Stimulated activated CD4-positive, alpha-beta T cell treated with anti-CD3 and anti-CD28 coated beads, Interleukin-4, amount 100 ng/mL, for 24 hours (primary cell): ENCODE data around the gene NSMCE1.
"Not testable (repeated sequence)": the region's sequence is repeated elsewhere in the genome, so short reads cannot be mapped to it uniquely, and the experiment has no call there.

Source experiments
- DNase-seq: peaks from one replicate; pipeline ENCODE4 v3.0.0-alpha.2; 2020

NSMCE1 gene

DNA sequence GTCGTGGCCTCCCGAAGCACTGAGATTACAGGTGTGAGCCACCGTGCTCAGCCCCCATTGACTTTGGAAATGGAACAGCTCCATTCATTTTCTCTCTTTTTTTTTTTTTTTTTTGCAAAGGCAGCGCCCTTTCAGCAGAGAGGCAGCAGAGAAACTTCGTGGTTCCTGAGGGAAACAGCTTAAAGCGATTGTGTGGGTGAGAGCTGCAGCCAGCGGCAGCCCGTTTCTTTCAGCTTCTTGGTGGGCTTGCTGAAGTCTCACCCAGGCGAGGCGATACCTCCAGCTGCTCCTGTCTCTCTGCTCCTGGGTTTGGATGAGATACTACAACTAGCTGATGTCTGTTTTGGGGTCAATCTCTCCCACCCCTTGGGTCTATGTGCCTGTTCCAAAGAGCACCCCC is 57.5 kb downstream of the NSMCE1 start:
- DNase-seq, result no peak

DNA sequence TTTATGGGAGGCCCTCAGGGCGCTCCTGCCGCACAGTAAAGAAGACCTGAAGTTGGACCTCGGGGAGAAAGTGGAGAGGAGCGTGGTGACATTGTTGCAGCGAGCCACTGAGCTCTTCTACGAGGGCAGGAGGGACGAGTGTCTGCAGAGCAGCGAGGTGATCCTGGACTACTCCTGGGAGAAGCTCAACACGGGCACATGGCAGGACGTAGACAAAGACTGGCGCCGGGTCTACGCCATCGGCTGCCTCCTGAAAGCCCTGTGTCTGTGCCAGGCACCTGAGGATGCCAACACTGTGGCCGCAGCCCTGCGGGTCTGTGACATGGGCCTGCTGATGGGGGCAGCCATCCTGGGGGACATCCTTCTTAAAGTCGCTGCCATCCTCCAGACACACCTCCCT is 58.4 kb downstream of the NSMCE1 start:
- no peak for DNase-seq

DNA sequence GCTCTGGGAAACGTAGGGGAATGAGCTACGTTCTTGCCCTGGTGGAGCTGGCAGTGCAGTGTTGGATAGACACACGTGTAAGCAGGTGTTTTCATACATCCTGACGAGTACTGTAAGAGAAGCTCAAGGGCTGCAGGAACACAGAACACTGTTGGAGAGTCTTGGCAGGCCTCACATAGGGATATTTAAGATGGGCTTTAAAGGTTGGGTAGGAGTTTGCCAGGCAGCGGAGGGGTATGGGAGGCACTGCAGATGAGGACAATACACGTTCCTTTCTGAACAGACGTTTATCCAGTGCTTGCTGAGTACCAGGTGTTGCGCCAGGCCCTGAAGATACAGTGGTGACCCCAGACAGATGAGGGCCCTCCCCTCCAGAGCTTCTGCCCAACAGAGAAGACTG is 59.0 kb downstream of the NSMCE1 start:
- DNase-seq, result no peak

DNA sequence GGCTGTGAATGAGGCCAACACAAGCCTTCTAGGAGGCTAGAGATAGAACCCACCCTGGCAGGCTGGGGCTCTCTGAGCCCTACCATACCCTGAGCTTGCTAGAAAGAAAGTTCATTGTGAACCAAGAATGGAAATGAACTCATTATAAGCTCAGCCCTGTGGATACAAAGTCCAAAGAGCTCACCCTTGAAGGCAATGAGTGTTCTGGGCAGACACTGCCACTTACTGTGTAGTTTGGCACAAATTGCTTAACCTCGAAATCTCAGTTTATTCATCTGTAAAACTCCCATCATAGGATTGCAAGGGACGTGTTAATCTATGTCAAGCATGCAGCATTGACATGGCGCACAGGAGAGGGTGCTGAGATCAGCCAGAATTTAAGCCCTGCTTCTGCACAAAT is 59.8 kb downstream of the NSMCE1 start:
- no peak for DNase-seq

DNA sequence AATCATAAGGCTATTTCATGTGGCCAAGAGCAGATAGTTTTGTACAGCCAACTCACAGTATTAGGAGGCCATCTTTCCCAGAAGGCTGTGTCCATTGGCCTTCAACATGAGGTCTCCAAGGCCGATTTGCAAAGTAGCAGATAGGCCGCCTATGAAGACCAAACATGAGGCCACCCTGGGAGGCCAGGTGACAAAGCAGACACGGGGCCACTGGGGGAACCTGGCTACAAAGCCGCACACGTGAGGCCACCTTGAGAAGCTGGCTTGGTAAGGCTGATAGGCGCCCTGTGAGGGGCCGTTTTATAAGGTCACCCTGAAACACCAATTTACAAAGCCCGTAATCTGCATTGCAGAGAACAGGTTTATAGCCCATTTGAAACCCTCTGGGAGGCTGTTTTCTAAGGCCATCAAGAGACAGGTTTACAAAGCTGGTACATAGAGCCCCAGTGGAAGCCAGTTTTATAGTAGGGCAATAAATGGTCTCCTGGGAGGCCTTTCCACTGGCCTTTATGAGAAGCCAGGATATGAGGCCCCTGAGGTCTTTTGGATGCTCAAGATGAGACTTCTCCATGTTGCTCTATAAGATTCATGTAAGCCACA is 60.4 kb downstream of the NSMCE1 start:
- DNase-seq, result no peak

DNA sequence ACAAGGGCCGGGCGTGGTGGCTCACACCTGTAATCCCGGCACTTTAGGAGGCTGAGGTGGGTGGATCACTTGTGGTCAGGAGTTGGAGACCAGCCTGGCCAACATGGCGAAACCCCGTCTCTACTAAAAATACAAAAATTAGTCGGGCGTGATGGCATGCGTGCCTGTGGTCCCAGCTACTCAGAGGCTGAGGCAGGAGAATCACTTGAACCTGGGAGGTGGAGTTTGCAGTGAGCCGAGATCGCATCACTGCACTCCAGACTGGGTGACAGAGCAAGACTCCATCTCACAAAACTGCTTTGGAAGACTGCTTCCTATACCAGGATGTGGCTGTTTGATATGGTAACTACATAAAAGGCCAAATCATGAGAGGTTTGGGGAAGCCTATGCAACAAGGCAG is 61.5 kb downstream of the NSMCE1 start:
- not testable (repeated sequence) for DNase-seq

DNA sequence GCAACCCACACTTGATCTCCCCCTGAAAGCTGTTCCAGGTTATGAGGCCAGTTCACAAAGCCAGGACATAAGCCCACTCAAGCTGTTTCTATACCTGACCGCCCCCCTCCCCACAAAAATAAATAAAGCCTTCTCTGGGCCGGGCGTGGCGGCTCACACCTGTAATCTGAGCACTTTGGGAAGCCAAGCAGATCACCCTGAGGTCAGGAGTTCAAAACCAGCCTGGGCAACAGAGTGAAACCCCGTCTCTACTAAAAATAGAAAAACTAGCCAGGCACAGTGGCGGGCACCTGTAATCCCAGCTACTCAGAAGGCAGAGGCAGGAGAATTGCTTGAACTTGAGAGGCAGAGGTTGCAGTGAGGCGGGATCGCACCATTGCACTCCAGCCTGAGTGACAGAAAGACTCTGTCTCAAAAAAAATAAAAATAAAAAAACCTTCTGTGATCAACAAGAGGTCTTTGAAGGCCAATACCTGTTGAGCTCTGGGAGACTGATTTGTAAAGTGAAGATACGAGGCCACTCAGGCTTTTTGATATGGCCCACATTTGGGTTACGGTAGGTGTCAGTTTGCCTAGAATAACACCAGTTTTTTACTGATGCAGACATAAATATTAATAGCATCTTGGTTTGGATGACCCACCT is 63.0 kb downstream of the NSMCE1 start:
- no peak for DNase-seq

DNA sequence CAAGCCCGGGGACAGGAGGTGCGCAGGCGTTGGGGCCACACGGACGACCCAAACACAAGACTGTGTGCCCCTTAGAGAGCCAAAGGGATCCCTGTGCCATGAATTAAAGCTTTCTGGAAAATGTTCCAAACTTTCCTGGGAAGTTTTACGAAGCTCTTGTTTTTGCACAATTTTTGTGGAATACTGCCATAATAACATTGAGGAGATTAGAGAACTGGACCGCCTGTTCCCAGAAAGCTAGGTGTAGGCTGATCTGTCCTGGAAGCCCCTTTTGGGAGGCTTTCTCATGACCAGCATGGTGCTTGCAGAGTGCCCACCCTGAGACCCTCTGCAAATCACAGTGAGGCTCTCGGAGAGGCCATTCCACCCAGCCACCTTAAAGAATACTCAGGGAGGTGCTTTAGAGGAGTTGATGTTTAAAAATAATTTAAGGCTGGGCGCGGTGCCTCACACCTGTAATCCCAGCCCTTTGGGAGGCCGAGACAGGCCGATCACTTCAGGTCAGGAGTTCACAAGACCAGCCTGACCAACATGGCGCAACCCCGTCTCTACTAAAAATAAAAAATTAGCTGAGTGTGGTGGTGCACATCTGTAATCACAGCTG is 64.2 kb downstream of the NSMCE1 start:
- no peak for DNase-seq

DNA sequence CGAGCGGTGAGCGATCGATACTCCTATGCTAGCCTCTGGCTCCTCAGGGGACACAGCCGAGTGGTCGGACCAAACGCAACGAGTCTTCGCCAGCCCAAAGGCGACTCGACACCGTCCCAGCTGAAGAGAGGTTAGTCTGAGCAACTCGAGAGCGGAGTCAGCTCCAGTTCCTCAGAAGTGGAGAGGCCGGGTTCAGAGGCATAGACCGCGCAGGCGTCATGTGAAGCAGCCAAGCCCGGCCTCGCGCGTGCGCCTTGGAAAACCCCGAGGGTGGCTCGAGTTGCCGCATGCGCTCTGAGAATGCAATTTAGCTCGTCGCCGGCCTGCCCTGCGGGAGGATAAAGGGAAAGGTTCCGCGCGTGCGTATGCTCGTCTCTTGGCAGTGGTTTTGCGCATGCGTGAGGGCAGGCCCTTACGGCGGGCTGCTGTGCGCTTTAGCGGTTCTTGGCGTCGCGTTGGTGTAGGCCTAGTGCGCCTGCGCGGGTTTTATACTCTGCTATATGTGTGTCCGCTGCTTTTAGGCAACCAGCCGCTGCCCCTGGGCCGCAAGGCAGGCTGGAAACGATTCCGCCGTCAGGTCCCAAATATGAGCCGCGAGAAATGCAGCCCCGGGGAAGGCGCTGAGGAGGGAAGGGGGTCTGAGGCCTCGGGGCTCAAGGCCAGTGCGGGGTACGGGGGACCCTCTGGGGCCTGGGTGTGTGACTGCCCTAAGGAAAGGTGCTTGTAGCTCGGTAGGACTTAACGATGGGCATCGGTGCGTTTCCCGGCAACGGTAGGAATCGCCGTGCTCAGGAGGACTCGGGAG is 64.9 kb downstream of the NSMCE1 start, which contains the start of gene KDM8:
Gene KDM8, plus strand, starts transcription at position 20 of the 805 bp plus-strand sequence. CDS start 6,598 bp downstream, outside the sequence.
- peak; percentile 100 for DNase-seq

DNA sequence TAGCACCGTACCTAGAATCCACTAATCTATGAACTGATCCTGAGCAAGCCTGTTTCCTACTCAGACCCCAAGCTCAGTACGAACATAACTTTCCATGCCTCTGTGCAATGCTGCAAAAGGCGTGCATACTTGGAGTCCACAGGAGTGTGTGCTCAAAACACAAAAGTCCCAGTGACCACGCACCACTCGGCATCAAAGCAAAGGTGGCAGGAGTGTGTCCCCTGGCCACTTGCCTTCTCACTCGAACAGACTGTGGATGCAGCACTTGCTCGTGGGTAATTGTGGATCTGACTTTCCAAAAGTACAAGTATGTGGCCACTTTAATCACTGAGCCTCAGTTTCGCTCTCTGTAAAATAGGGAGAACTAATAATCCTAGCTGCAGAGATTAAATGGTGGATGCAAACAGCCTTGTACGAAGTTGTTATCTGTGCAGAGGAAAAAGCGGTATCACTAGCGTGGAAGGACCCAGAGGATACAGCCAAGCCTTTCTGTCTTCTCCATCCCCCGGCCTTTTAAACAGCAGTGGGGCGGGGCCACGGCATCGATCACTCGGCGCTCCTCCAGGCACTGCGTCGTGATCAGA is 65.6 kb downstream of the NSMCE1 start:
- DNase-seq, result peak; percentile 91

DNA sequence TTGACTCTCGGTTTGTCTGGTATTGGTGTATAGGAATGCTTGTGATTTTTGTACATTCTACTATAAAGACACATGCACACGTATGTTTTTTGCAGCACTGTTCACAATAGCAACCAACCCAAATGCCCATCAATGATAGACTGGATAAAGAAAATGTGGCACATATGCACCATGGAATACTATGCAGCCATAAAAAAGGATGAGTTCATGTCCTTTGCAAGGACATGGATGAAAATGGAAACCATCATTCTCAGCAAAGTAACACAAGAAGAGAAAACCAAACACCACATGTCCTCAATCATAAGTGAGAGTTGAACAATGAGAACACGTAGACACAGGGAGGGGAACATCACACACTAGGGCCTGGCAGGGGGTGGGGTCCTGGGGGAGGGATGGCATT is 67.7 kb downstream of the NSMCE1 start:
- not testable (repeated sequence) for DNase-seq

DNA sequence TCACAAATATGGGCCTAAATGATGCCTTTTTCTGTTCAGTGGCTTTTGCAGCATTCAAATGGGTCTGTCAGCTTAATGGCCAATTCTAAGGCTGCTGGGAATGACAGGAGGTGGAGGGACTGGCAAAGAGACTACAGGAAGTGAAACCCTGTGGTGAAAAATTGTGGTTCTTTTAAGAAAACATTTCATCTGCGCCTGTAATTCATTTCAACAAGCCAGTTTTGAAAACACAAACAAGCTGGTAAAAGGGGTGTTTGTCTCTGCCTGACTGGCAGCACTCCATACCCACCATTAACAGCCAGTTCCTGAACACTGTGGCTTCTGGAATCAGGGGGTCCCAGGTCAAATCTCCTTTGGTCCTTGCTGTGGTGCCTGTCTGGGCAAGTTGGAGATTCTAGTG is 68.8 kb downstream of the NSMCE1 start:
- DNase-seq, result peak; percentile 35

DNA sequence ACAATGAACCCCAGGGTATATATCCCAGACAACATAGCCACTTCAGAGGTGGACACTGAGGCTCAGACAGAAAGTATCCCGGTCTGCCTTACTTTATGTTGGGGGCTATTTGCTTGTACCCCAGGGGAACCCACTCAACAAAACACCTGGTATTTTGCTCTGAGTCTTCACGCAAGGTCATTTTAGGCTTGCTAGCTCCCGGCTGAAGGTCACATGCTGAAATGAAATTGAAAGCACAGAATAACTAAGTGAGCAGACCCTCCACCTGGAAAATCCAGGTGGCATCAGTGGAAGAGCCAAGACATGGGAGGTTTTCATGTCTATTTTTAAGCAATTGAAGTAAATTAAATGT is 69.4 kb downstream of the NSMCE1 start:
- no peak for DNase-seq

DNA sequence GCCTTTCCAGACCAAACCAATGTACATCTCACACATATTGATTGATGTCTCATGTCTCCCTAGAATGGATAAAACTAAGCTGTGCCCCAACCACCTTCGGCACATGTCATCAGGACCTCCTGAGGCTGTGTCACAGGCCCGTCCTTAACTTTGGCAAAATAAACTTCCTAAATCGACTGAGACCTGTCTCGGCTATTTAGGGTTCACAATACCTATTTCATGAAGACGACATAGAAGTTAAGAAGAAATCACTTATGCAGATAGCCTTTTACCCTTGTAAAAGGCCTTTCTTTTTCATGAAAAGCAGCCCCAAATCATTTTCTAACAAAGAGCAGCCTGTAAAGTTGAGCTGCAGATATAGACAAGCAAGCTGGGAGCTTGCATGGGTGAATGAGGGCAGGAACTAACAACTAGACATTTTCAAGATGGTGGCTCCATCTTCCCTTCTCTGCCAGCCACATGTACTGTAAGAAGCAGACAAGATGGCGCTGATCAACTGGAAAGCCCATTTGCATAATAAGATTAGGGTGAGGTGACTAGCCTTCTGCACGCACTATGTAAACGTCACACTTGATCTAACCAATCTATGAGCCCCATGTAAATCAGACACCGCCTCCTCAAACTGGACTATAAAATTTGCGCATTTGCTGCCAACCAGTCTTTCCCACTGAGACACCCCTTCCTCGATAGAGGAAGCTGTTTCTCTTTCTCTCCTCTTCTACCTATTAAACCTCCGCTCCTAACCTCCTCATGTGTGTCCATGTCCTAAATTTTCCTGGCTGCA is 69.9 kb downstream of the NSMCE1 start:
- DNase-seq, result no peak

DNA sequence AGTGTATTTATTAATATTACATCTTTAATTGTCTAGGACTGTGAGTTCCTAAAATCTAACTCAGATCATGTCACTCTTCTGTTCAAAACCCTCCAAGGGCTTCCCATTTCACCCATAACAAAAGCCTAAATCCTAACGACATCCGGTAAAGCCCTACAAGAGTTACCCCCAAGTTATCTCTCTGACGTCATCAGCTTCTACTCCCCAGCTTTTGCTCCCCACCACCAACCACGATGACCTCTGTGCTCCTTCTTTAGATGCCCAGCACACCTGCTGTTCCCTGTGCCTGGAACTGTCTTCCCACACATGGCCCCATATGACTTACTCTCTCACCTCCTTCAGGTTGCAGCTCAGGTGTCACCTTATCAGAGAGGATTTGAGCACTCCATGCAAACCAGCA is 71.6 kb downstream of the NSMCE1 start:
- no peak for DNase-seq

DNA sequence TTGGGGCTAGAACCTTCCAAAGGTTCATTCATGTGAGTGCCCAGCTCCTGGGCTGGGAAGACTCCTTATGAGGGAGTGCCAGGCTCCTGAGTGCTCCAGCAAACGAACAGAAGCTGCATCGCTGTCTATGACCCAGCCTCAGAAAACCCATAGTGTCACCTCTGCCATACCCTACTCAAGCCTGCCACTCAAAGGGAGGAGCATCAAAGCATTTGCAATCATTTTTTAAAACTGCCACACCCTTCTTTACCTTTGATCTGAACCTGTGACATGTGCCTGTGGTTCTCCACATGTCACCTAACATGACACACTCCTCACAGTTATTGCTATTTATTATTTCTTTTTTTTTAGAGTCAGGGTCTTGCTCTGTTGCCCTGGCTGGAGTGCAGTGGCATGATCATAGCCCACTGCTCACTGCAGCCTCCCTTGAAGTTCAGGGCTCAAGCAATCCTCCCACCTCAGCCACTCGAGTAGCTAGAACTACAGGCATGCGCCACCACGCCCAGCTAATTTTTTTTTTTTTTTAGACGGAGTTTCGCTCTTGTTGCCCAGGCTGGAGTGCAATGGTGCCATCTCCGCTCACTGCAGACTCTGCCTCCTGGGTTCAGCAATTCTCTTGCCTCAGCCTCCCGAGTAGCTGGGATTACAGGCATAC is 72.5 kb downstream of the NSMCE1 start:
- peak; percentile 25 for DNase-seq

DNA sequence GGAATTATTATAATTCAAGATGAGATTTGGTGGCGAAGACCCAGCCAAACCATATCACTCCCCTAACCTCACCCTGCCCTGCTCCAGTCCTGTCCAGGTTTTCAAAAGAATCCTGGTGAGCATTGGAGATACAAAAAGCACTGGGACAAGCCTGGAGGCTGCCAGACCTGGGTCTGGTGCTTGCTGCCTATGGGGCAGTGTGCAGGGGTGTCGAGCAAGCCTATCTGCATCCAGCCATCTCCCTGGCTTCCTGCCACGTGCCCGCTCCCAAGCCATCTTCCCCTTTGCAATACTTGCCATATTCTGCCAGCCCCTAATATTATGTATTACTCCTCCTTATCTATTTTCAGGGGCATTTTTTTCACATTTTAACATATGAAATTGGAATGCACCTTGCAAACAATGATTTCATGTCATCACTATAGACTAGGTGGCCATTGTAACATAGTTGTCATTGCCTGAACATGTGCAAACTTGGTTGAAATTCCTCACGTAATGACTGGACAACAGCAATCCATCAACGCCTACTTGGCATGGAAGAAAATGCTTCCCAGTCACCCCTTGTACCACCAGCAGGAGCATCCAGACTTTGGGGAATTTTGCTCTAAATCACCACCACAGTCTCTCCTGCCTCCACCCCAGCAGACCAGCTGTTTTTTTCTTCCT is 73.4 kb downstream of the NSMCE1 start:
- DNase-seq, result no peak

DNA sequence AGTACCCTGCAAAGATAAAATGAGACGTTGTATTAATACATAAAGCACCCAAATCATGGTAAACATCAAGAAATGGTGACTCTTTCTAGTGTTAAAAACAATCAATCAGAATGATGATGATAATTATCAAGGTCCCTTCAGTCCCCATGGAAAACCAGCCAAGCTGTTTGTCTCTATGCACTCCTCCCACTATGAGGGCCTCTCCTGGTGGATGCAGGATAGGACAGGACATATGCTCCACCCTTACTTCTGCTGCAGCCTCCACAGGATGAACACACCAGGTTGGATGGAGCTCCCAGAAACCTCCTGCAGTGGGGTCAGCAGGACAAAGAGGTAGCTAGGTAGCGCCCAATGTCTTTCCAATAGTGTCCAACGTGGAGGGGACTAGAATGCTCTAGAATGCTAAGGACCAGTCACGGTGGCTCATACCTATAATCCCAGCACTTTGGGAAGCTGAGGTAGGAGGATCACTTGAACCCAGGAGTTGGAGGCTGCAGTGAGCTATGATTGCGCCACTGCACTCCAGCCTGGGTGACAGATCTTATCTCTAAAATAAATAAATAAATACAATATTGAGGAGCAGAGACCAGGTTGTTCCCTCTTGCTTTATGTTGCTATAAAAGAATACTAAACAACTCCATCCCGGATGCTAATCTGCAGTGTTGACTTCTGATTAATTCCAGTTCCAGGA is 75.1 kb downstream of the NSMCE1 start:
- no peak for DNase-seq

DNA sequence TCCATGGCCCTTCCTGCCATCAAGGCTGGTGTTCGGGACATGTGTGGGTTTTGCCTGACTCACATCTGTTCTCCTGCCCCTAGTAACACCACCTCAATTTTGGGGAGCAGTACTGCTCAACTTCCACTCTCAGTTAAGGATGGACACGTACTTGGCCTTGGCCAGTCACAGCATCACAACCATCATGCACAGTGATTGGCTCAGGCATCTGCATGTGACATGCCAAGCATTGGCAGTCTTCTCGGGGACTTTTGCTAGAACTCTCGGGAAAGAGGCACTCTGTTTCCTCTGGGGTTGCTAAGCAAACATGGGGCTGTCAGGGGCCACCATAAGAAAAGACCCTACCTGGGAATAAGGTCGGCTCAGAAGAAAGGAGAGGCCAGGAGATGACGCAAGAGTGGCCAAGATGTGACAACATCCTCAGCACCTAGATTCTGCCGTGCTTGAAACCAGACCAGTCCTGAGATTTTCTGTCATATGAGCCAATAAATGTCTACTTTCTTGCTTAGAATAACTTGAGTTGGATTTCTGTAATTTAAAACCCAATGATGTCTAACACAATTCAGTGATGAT is 77.1 kb downstream of the NSMCE1 start:
- DNase-seq, result no peak

DNA sequence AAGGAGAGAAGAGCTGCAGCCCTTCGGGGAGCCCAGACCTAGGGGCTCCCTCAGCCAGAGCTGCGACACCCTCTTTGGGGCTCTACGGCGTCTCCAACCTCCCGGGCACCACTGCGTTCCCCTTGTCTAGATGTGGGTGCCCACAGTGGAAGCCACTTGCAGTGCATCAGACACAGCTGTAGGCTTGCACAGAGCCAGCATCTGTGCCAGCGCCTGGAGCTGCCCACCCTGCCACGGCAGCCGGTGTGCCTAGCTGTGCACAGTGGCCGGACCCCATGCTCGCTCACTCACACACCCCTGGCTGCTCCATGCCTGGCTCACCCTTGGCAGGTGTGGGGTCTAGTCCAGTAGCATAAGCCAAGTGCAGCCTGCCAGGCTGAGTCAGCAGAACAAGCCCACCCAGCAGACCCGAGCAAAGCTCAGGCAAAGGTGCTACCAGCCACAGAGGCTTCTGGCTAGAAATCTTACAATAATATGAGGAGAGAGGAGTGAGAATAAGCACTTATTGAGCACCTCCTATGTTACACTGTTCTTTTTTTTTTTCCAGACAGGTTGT is 78.2 kb downstream of the NSMCE1 start:
- DNase-seq, result no peak
